Left renal pelvis (tissue), 4 donors: ENCODE results near the gene DMP1. TPM values are rescaled to one million over a fixed set of nuclear protein-coding genes. Genes with fewer than 3 reads are reported as not detected.

ENCODE experiments used
- DNase-seq, 4 donors: peaks; one replicate each; pipeline ENCODE4 v3.0.0-alpha.2; 2013; ENCODE audit warnings: low read depth in 4 of 4, low spot score in 3 of 4
- polyA plus RNA-seq, 4 donors: library from polyadenylated mRNA; unstranded; fragments of 120-200 nt; gene quantifications; one replicate each; pipeline ENCODE4 v1.2.1, GENCODE V29; 2013; ENCODE audit not compliant: insufficient read length in 4 of 4

Gene DMP1
- under 1 TPM in 1 of 4 donors, not detected in 3; 0.15 TPM for polyA plus RNA-seq

- no peak for DNase-seq
Observed at GRCh38 chr4:87649980-87650379, at the start of gene DMP1. Gene DMP1 (plus strand): TSS chr4:87650280. CDS start chr4:87656493, 6,213 bp downstream.

- DNase-seq: no peak
Observed at GRCh38 chr4:87601361-87601760, 48.7 kb upstream of the DMP1 start.

- DNase-seq: no peak
Observed at GRCh38 chr4:87608229-87608628, 41.9 kb upstream of the DMP1 start, which contains the start of gene DSPP. Gene DSPP (plus strand): TSS chr4:87608529. CDS start chr4:87610909, 2,380 bp downstream.

GRCh38 chr4:87614292-87614890 is 35.7 kb upstream of the DMP1 start:
- no peak for DNase-seq

- no peak for DNase-seq
Observed at GRCh38 chr4:87616268-87616667, 33.8 kb upstream of the DMP1 start.

- no peak for DNase-seq
Observed at GRCh38 chr4:87620086-87620485, 30.0 kb upstream of the DMP1 start.

- no peak for DNase-seq
Observed at GRCh38 chr4:87620491-87620890, 29.6 kb upstream of the DMP1 start.

GRCh38 chr4:87622303-87622702 is 27.8 kb upstream of the DMP1 start:
- no peak for DNase-seq

- DNase-seq: no peak
Observed at GRCh38 chr4:87624698-87625097, 25.4 kb upstream of the DMP1 start.

GRCh38 chr4:87631668-87632067 is 18.4 kb upstream of the DMP1 start:
- DNase-seq: no peak

GRCh38 chr4:87632469-87632868 is 17.6 kb upstream of the DMP1 start:
- DNase-seq: no peak

- DNase-seq: peak in 2 of 4 donors; percentile 1 to 12
Observed at GRCh38 chr4:87633243-87633642, 16.8 kb upstream of the DMP1 start.

GRCh38 chr4:87644286-87644685 is 5.8 kb upstream of the DMP1 start:
- no peak for DNase-seq

GRCh38 chr4:87650938-87651337 is 858 bp downstream of the DMP1 start:
- DNase-seq: no peak

- no peak for DNase-seq
Observed at GRCh38 chr4:87651941-87652340, 1.9 kb downstream of the DMP1 start.

GRCh38 chr4:87654487-87655044 is 4.5 kb downstream of the DMP1 start:
- DNase-seq: no peak

- no peak for DNase-seq
Observed at GRCh38 chr4:87657525-87657924, 7.4 kb downstream of the DMP1 start.

GRCh38 chr4:87659247-87659931 is 9.3 kb downstream of the DMP1 start:
- no peak for DNase-seq

GRCh38 chr4:87662871-87663270 is 12.8 kb downstream of the DMP1 start:
- DNase-seq: no peak

GRCh38 chr4:87669373-87669772 is 19.3 kb downstream of the DMP1 start:
- DNase-seq: no peak

- DNase-seq: no peak
Observed at GRCh38 chr4:87677731-87678130, 27.7 kb downstream of the DMP1 start.
